GM23248 (cell line): ENCODE results near the gene KIZ.

Source experiments
- EZH2 ChIP-seq: fragments of 200-600 bp; sonication (generic); IDR thresholded peaks from 2 replicates; pipeline ENCODE4 v1.6.1; 2018; ENCODE audit warnings: antibody characterized with exemption, mild to moderate bottlenecking; ENCODE audit not compliant: insufficient read depth, poor library complexity, severe bottlenecking
- EZH2phosphoT487 ChIP-seq: fragments of 200-600 bp; sonication (generic); IDR thresholded peaks from 2 replicates; pipeline ENCODE4 v1.6.1; 2018; ENCODE audit warnings: antibody characterized with exemption, moderate library complexity, mild to moderate bottlenecking, low read depth; ENCODE audit not compliant: insufficient read depth

DNA sequence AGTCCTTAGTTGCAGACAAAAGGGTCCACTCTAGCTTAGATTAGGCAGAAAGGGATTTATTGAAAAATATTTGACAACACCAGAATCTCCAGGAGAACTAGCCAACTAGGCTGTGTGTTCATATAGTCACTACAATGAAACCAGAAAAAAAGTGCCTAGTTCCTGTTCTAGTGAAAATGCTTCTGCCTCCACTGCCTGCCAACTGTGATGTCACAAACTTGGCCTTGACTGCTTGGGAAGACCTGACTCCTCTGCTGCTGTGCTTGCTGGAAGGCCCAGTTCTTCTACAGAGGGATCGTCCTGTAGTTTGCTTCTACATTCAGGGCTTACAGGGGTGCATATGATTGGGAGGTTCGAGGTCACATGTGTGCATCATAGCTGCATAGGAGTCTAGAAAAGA is 136.9 kb downstream of the KIZ start:
- TF ChIP-seq EZH2 (no peak), EZH2phosphoT487 (no peak)
